Transverse colon (tissue), 3 donors: ENCODE data around the gene AIG1.

Source experiments
- POLR2A ChIP-seq: fragments of 450-650 bp; IDR thresholded peaks from one replicate; pipeline ENCODE4 v1.6.1; 2016; ENCODE audit warnings: antibody characterized with exemption, mild to moderate bottlenecking, moderate library complexity
- TF ChIP-seq, protein P1 (sequence below), 5 experiments: fragments of 200-600 bp in 3 of 5; fragments of 450-650 bp in 2 of 5; sonication (generic) in 3 of 5; IDR thresholded peaks; 1 replicate in 2 of 5; 2 replicates in 3 of 5; pipeline ENCODE4 v1.5.1; 2016 to 2017; ENCODE audit warnings: antibody characterized with exemption in 5 of 5, inconsistent platforms in 3 of 5, mild to moderate bottlenecking in 2 of 5, moderate library complexity in 1 of 5

DNA sequence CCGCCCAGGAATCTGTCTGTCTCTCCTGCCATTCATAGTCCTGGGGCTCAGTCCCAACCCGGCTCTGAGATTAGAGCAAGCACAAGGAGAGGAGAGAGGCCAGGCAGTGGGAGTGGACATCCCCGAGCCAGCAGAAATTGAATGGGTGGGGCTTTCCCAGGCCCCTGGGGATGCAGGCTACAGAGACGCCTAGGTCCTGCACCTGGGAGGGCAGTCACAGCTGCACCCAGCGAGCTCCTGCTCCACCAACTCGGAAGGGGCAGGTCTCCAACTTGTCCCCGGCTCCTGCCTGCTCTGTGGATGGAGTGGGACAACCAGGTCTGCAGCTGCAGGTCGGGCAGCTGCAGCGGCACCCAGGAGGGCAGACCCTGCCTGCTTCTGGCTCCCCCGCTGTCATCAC lies 11.1 kb upstream of the AIG1 start:
- no peak for TF ChIP-seq POLR2A
- TF ChIP-seq, protein P1, sequence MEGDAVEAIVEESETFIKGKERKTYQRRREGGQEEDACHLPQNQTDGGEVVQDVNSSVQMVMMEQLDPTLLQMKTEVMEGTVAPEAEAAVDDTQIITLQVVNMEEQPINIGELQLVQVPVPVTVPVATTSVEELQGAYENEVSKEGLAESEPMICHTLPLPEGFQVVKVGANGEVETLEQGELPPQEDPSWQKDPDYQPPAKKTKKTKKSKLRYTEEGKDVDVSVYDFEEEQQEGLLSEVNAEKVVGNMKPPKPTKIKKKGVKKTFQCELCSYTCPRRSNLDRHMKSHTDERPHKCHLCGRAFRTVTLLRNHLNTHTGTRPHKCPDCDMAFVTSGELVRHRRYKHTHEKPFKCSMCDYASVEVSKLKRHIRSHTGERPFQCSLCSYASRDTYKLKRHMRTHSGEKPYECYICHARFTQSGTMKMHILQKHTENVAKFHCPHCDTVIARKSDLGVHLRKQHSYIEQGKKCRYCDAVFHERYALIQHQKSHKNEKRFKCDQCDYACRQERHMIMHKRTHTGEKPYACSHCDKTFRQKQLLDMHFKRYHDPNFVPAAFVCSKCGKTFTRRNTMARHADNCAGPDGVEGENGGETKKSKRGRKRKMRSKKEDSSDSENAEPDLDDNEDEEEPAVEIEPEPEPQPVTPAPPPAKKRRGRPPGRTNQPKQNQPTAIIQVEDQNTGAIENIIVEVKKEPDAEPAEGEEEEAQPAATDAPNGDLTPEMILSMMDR (IDR thresholded peaks at IDR 0.05): no peak
